SU-DHL-6 (cell line): Measurements from ENCODE around the gene FPR2.

Experiments used
- H2AFZ ChIP-seq: fragments of 200-600 bp; sonication (generic); 2 replicates; pipeline ENCODE4 v1.6.1; 2014; ENCODE audit warnings: low read depth, mild to moderate bottlenecking, moderate library complexity, mixed read lengths, antibody characterized with exemption, low read length; ENCODE audit not compliant: severe bottlenecking
- H3F3A ChIP-seq: fragments of 200-600 bp; shearing (Covaris generic); 2 replicates; pipeline ENCODE4 v1.6.0; 2016; ENCODE audit warnings: antibody characterized with exemption, mild to moderate bottlenecking; ENCODE audit not compliant: insufficient read depth
- H3K27ac ChIP-seq: fragments of 200-600 bp; sonication (generic); 2 replicates; pipeline ENCODE4 v1.5.1; 2016; ENCODE audit warnings: low read depth, mild to moderate bottlenecking, low read length, moderate library complexity, mixed read lengths
- H3K27me3 ChIP-seq: fragments of 200-600 bp; sonication (generic), shearing (Covaris generic); 2 replicates; pipeline ENCODE4 v1.6.0; 2014; ENCODE audit warnings: mild to moderate bottlenecking, low read length
- H3K36me3 ChIP-seq: fragments of 200-600 bp; sonication (generic); 2 replicates; pipeline ENCODE4 v1.6.1; 2014; ENCODE audit warnings: mild to moderate bottlenecking, low read length, mixed read lengths
- H3K4me2 ChIP-seq: fragments of 300-600, 200-600 bp; shearing (Covaris generic), sonication (generic); 2 replicates; pipeline ENCODE4 v1.6.0; 2014; ENCODE audit warnings: low read length, low read depth, mild to moderate bottlenecking; ENCODE audit not compliant: poor library complexity, severe bottlenecking
- H3K4me3 ChIP-seq: fragments of 200-600 bp; sonication (generic); 2 replicates; pipeline ENCODE4 v1.5.1; 2014; ENCODE audit warnings: antibody characterized with exemption, low read length, mild to moderate bottlenecking, mixed read lengths; ENCODE audit not compliant: insufficient read depth, poor library complexity, severe bottlenecking
- H3K79me2 ChIP-seq: fragments of 200-600 bp; sonication (generic); 2 replicates; pipeline ENCODE4 v1.6.1; 2014; ENCODE audit warnings: mild to moderate bottlenecking, low read length, moderate library complexity; ENCODE audit not compliant: insufficient read depth
- H3K9ac ChIP-seq: fragments of 200-600 bp; sonication (generic); 2 replicates; pipeline ENCODE4 v1.7.0; 2014; ENCODE audit warnings: mild to moderate bottlenecking, low read length
- H3K9me2 ChIP-seq: fragments of 200-600 bp; sonication (generic); replicated peaks from 2 replicates; pipeline ENCODE4 v1.6.1; 2014; ENCODE audit warnings: low read length; ENCODE audit not compliant: insufficient read depth
- H3K9me3 ChIP-seq: fragments of 200-600 bp; sonication (generic); 2 replicates; pipeline ENCODE4 v1.6.1; 2014; ENCODE audit warnings: low read length, mixed read lengths; ENCODE audit not compliant: insufficient read depth
- H4K20me1 ChIP-seq: fragments of 200-600 bp; sonication (generic); 2 replicates; pipeline ENCODE4 v1.6.1; 2014; ENCODE audit warnings: low read depth, mild to moderate bottlenecking, antibody characterized with exemption, low read length, moderate library complexity, mixed read lengths
- EZH2phosphoT487 ChIP-seq: fragments of 200-600 bp; sonication (generic), shearing (Covaris generic); conservative IDR thresholded peaks from 2 replicates; pipeline ENCODE4 v1.6.1; 2018; ENCODE audit warnings: mild to moderate bottlenecking, antibody characterized with exemption, low read length, moderate library complexity, mixed read lengths
- TF ChIP-seq, protein P1 (sequence below): fragments of 200-600 bp; sonication (generic); IDR thresholded peaks from one replicate; pipeline ENCODE4 v1.5.1; 2017; ENCODE audit warnings: antibody characterized with exemption, mild to moderate bottlenecking, low read length, moderate library complexity; ENCODE audit not compliant: insufficient read depth, poor library complexity, severe bottlenecking

The FPR2 gene

DNA sequence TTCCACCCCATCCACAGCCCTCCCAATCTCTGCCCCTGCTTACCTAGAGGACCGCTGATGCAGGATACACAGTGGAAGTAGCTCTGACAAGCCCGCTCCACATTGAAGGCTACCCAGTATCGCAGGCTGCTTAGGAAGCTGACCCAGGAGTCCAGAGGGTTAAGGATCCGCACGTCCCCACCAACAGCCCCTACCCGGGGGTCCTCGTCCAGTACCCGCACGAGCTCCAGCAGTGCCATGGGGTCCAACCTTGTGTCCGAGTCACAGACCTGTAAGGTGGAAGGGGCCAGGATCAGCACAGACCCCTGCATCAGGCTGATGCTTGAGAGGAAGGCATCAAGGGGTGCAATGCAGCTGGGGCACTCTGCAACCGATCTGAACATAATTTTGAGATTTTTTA is 44.1 kb upstream of the FPR2 start:
- Histone ChIP-seq H3K9me2 (no peaks in the 10 kb centered on the region), H2AFZ (no peak overlapping the region), H3K9ac (no peak overlapping the region), H3K36me3 (no peaks in the 10 kb centered on the region), H3K27ac (no peak overlapping the region), H3K4me3 (no peak overlapping the region), H3K27me3 (no peaks in the 10 kb centered on the region), H3K79me2 (no peaks in the 10 kb centered on the region), H3F3A (no peaks in the 10 kb centered on the region), H3K4me2 (no peak overlapping the region), H4K20me1 (no peaks in the 10 kb centered on the region), H3K9me3 (no peaks in the 10 kb centered on the region)
- TF ChIP-seq EZH2phosphoT487 = no peak
- TF ChIP-seq, protein P1, sequence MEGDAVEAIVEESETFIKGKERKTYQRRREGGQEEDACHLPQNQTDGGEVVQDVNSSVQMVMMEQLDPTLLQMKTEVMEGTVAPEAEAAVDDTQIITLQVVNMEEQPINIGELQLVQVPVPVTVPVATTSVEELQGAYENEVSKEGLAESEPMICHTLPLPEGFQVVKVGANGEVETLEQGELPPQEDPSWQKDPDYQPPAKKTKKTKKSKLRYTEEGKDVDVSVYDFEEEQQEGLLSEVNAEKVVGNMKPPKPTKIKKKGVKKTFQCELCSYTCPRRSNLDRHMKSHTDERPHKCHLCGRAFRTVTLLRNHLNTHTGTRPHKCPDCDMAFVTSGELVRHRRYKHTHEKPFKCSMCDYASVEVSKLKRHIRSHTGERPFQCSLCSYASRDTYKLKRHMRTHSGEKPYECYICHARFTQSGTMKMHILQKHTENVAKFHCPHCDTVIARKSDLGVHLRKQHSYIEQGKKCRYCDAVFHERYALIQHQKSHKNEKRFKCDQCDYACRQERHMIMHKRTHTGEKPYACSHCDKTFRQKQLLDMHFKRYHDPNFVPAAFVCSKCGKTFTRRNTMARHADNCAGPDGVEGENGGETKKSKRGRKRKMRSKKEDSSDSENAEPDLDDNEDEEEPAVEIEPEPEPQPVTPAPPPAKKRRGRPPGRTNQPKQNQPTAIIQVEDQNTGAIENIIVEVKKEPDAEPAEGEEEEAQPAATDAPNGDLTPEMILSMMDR = no peak

DNA sequence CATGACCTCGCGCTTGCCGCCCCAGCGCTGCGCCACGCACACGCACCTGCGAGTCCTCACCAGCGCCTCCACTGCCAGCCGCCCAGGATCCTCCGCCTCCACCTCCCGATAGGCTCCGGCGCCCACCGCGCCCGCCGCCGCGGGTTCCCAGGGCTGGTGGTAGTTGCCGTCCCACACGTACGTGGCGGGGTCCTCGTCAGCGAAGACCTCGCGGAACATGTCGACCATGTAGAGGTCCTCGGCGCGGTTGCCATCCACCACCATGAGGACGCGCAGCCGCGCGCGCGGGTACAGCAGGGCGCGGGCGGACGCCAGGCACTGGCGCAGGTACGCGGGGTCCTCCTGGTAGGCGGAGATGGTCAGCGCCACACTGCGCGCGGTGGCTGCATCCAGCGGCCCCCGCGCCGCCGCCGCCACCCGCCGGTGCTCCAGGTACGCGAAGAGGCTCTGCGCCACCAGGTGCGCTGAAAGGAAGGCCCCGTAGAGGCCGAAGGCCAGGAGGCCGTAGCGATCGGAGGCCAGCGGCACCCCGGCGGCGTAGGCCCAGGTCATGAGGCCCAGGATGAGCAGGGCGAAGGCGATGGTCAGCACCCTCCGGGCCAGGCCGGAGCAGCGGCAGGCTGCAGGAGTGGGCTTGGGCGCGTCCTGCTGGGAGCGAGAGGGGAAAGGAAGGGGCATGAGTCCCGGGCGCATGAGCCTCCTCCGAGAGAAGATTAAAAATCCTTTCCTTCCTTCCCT is 41.6 kb upstream of the FPR2 start:
- H2AFZ ChIP-seq = no peak overlapping the region
- H3K9me2 ChIP-seq = no peaks in the 10 kb centered on the region
- no peaks in the 10 kb centered on the region for H3K27me3 ChIP-seq
- H3K9me3 ChIP-seq = no peaks in the 10 kb centered on the region
- no peaks in the 10 kb centered on the region for H3F3A ChIP-seq
- H3K4me2 ChIP-seq = no peak overlapping the region
- H3K27ac ChIP-seq = no peak overlapping the region
- no peaks in the 10 kb centered on the region for H4K20me1 ChIP-seq
- TF ChIP-seq EZH2phosphoT487 = no peak
- TF ChIP-seq, protein P1 = no peak
- H3K4me3 ChIP-seq = no peak overlapping the region
- H3K79me2 ChIP-seq = no peaks in the 10 kb centered on the region
- H3K9ac ChIP-seq = no peak overlapping the region
- H3K36me3 ChIP-seq = no peaks in the 10 kb centered on the region

DNA sequence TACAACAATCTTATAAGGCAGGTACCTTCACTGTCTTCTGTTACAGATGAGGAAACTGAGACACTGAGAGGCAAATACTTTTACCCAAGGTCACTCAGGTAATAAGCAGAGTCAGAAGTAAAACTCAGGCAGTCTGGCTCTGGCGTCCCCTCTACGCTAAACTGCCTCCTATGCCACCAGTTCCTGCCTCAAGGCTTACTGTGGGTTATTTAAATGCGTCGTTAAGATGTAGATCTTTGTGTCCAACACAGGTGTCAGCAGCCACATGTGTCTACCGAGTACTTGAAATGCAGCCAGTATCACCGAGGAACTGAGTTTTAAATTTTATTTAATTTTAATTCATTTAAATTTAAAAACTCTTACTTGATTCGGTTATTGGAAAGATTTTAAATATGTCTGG is 39.1 kb upstream of the FPR2 start:
- Histone ChIP-seq H3K27ac (no peak overlapping the region), H3K4me2 (no peak overlapping the region), H3K9ac (no peak overlapping the region), H3K79me2 (no peaks in the 10 kb centered on the region), H3K4me3 (no peak overlapping the region), H2AFZ (no peak overlapping the region), H3K27me3 (no peaks in the 10 kb centered on the region), H3K36me3 (no peaks in the 10 kb centered on the region), H3K9me3 (no peaks in the 10 kb centered on the region), H3F3A (no peaks in the 10 kb centered on the region), H4K20me1 (no peaks in the 10 kb centered on the region), H3K9me2 (no peaks in the 10 kb centered on the region)
- TF ChIP-seq, protein P1 = no peak
- TF ChIP-seq EZH2phosphoT487 = no peak
